GM18951 (cell line): ENCODE results near the gene SORCS2.

ENCODE experiments used
- POLR2A ChIP-seq: IDR thresholded peaks from 4 replicates; pipeline ENCODE4 v1.6.1; 2011; ENCODE audit warnings: mild to moderate bottlenecking; ENCODE audit not compliant: insufficient read length, insufficient read depth; ENCODE audit errors: extremely low read depth
- in situ Hi-C: fragments of 300-500 bp; cut with MboI; formaldehyde crosslinking; loops from one replicate; pipeline ENCODE4 v1.12.0; 2022; ENCODE audit warnings: low sequenced_read_pairs, mixed read lengths, inconsistent platforms; ENCODE audit not compliant: unreplicated experiment

SORCS2 gene

DNA sequence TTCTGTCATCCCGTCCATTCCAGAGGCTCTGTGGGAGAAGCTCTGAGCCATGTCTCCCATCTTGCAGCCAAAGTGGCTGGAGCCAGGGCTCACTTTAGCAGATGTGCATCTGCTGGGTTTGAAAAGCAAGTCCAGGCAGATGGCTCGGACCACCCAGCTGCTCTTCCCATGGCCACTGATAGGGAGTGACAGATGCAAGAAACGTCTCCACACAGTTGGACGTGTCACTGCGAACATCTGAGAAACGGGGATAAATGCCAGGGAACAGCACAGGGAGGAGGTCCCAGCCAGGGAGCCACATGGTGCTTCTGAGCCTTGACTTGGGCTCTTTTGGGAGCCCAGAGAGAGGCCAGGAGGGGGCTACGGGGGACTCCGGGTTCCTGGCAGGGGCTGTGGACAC lies 505.0 kb downstream of the SORCS2 start:
- no peak for TF ChIP-seq POLR2A
- in situ Hi-C loops = no loop called here

DNA sequence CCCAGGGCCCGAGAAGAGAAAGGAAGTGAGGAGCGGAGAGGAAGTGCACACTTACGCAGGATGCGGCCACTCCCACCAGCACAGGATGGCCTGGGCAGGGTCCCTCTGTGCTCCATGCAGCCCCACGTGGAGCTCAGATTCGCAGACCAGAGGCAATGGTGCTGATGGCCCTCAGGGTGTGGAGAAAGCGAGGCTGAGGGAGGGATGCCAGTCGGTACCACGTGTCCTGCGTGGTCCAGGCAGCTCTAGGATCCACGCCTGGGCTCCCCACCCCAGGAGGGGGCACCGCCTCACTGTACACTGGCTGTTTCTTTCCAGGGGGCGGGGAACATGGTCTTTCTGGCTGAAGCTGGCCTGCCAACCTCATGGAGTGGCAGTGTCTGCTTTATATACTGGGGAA lies 505.5 kb downstream of the SORCS2 start:
- in situ Hi-C loops = no loop called here
- no peak for TF ChIP-seq POLR2A

DNA sequence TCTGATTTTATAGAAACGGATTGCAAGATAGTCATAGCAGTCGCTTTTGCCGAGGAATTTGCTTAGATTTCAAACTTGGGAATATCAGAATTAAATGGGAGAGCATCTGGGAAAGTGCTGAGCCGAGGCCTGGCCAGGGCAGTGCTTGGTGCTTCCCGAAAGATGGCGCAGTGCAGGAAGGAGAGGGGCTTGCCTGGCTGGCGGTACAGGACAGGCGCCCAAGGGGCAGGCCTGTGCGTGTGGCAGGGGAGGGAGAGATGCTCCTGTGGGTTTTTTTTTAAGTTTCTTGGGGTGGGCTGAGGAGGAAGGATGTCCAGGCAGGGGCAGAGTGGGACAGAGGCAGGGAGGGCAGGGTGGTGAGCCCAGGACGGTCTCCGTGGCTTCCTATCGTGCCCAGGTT lies 506.2 kb downstream of the SORCS2 start:
- no peak for TF ChIP-seq POLR2A
- in situ Hi-C loops = no loop called here

DNA sequence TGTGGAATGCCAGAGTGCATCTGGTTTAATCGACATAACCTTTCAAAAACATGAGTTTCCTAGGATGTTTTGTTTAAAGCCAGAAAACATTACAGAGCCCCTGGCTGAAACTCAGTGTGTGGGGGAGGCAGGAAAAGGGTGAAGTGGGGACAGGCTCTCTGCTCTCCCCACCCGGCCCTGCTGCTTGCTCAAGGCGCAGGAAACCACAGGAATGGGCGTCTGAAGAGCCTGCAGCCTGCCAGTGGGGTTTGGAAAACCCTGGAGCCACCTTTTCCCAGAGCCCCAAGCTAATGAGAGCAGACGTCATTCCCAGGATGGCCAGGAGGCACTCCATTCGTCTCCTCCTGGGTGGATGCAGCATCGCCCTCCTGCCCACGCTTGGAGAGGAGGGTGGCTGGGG lies 506.7 kb downstream of the SORCS2 start:
- TF ChIP-seq POLR2A = no peak
- in situ Hi-C loops = no loop called here

DNA sequence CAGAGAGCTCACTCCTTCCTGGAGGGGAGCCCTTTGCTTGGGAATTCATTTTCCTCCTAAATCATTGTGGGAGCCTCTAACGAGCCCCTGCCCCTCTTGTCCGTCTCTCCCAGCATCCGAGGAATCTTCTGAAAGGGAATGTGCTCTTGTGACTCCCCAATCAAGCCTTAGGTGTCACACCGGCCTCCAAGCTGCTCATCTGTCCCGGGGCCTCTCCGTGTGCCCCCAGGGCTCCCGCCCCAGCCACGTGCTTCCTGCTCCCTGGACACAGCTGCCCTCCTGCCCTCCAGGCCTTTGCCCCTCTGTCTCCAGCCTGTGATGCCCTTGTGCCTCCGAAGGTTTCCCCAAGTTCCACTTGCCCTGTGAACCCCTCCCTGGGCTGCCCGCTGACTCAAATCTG lies 507.5 kb downstream of the SORCS2 start:
- no peak for TF ChIP-seq POLR2A
- in situ Hi-C loops = no loop called here

DNA sequence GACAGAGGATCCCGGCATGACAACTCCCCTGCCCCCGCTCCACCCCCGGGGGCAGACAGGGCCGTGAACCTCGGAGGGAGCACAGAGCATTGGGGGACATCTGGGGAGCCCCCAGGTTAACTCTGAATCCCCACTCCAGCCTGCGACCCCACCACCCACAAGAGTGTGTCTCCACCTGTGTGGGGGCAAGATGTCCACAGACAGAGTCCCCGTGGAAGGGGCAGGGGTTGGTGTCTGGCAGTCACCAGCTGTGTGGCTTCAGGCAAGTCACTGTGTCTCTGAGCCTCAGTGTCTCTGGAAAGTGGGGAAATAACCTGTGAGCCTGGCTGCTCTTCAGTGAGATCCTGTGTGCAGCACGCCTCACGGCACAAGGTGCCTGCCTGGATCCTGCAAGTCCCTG lies 508.3 kb downstream of the SORCS2 start:
- TF ChIP-seq POLR2A = no peak
- in situ Hi-C loops = no loop called here

DNA sequence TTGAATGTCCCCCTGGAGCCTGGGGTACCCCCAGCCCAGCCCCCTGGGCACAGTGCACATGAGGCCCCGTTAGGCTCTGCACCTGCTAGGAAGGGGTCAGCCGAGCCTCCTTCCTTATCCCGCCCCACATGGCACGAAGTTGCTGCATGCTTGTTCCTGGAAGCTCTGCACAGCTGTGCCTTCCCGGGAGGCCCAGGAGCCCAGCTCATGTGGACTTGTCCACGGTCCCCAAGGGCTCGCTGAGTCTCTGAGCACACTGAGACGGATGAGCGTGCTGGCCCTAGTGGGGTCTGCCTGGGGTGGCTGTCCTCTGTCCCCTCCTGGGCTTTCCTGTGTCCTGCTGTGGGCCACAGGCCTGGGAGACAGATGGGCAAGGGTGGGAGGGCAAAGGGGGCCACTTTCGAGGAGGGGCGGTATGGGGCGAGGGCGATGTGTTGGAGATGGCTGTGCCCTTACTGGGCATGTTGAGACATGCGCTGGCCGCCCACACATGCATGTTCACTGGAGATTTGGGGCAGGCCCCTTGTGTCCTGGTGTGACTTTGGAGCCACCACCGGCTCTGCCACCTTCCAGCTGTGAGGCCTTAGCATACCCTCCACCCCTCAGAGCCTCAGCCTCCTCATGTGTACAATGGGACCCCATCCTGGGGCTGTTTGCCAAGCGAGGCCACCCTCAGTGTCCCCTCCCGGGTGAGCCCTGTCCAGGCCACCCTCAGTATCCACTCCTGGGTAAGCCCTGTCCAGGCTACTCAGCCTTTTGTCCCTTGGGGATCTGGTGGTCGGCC lies 509.7 kb downstream of the SORCS2 start:
- in situ Hi-C loops = no loop called here
- no peak for TF ChIP-seq POLR2A

DNA sequence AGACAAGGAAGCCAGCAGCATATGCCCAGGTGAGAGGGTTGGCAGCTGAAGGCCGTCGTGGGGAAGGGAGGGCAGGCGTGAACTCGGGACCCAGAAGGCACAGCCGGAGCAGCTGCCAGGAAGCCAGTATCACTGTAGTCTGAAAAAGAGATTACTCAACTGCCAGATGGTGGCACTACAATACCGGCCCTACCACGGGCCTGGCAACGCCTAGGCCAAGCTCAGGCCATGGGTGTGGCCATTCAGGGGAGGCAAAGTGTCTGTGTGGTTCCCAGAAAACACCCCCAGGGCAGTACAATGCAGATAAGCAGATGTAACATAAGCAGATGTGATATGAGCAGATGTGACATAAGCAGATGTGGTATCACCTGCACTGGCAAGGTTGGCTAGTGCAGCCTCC lies 511.4 kb downstream of the SORCS2 start:
- no peak for TF ChIP-seq POLR2A
- in situ Hi-C loops = no loop called here

DNA sequence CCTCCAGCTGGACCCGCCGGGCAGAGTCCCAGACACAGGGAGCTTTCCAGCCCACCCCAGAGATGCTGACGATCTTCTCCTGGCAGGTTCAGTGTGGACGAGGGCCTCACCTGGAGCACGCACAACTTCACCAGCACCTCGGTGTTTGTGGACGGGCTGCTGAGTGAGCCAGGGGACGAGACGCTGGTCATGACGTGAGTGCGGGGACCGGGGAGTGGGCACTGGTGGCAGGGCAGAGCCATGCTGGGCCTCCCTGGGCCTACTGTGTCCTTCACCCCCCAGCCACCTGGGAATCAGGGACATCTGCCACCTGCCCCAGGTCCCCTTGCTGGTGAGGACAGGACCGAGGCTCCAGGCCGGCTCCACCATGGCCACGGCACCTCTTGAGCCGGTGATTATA lies 511.8 kb downstream of the SORCS2 start:
- in situ Hi-C loops = no loop called here
- no peak for TF ChIP-seq POLR2A

DNA sequence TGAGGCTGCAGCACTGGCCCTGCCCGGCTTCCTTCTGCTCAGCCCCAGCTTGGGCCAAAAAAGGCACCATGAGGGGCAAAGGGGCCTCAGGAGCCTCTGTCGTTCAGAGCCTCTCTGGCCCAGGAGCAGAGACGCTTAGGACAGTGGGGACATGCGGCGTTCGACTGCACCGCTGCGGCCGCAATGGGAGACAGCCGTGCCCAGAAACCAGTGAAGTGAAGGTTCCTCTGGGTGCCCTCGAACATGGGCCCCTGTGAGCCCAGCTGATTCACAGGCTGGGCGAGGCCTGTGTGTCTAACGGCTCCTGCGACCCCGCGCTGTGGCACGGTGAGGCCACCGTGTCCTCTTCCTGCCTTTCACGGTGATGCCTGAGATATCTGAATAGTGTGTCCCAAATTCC lies 512.3 kb downstream of the SORCS2 start:
- in situ Hi-C loops = no loop called here
- TF ChIP-seq POLR2A = no peak

DNA sequence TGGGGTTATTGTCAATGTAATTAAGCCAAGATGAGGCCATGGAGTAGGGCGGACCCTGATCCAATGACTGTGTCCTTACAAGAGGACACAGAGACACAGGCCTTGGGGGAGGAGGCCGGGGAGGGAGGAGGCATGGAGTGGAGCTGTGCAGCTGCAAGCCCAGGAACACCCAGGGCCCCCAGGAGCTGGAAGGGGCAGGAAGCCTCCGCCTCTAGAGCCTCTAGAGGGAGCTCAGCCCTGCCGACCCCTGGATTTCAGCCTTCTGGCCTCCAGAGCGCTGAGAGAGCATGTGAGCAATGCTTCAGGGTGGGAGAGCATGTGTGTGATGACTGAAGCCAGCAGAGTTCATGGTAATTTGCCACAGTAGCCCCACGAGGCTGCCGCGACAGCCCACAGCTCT lies 512.7 kb downstream of the SORCS2 start:
- no peak for TF ChIP-seq POLR2A
- in situ Hi-C loops = no loop called here

DNA sequence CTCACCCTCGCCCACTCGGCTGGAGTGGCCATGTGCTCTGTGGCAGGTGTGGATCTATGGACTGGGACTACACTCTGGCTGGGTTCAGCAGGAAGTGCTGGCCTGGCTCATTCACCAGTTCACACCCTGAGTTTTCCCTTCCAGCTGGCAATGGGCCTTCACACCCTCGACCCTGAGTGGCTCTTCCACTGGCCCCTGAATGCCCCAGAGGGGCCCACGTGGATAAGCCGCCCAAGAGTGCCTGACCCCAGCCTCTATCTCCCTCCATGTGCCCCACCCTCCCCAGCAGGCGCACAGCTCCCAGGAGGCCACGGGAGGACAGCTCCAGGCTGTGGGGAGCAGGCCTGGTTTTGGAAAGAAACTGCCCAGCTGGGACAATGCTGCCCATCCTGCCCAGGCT lies 513.3 kb downstream of the SORCS2 start:
- TF ChIP-seq POLR2A = no peak
- in situ Hi-C loops = no loop called here

DNA sequence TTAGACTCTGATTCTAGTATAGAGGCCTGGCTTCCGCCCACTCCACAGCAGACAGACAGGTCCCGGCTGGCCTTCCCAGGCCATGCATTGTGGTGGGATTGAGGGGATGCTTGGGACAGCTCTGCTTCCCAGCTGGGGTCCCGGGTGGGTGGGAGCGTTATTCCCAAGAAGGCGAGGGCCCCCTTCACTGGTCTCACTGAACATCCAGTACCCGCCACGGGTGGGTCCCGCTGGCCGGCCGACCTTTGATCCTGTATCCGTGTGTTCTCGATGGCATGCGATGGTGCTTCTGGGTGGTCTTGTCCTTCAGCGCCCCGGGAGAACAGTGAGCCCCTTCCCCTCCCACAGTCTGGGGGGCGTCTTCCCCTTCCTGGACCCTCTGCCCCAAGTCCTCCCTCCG lies 515.9 kb downstream of the SORCS2 start:
- in situ Hi-C loops = no loop called here
- TF ChIP-seq POLR2A = no peak

DNA sequence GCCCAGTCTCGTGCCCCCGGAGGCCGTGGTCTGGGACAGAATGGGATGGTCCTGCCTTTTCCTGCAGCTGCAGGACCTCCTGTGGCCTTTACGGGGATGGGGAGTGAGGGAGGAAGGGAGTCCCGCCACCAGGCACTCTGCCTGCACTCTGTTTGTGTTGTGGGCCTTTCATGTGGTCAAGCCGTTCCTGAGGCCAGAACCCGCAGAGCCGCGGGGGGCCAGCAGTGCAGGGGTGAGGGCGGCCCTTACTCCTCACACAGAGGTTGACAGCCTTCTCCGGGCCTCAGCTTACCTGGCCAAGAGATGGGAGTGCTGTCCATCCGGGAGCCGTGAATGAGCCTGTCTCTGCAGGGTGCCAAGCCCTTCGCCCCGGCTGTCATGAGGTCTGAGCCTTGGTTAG lies 516.6 kb downstream of the SORCS2 start:
- in situ Hi-C loops = no loop called here
- TF ChIP-seq POLR2A = no peak

DNA sequence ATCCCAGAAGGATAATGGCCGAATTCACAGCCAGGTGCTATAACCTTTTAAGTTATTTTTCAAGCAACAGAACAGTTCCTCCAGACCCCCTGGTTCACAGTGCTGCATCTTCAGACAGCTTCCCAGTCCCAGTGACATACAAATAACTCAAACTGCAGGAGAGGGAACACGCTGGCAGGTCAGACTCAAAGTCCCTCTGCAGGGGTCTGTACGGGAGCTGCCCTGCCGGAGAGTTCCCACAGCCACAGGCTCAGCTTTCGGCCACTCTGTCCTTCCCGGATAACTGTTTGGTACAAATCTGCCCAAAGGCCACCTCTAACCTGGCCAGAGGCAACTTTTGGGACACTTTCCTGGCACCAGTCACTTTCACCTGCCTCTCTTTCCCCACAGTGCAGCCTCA lies 517.1 kb downstream of the SORCS2 start:
- in situ Hi-C loops = no loop called here
- no peak for TF ChIP-seq POLR2A

DNA sequence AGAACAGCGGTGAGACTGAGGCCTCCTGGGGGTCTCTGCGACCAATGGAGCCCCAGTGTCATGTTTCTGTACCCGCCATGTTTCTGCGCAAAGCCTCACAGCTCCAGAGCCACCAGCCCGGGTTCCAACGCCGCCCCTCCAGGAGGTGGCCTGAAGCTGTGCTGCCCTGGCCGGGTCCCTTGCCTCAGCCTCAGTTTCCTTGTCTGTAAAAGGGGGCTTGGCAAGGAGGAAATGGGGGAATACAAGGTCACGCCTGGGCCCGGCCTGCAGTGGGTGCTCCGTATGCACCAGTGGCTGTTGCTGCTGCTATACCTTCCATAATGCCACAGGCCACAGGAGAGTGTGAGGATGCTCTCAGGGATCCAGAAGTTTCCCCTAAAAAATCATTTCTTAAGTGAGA lies 517.8 kb downstream of the SORCS2 start:
- in situ Hi-C loops = no loop called here
- TF ChIP-seq POLR2A = no peak
